ENCODE results near the gene GMEB2.

The GMEB2 gene

GRCh38 chr20:63544958-63545516 lies 81.9 kb downstream of the GMEB2 start:
- DNase-seq (ENCODE audit: low spot score), result no peak

DNA sequence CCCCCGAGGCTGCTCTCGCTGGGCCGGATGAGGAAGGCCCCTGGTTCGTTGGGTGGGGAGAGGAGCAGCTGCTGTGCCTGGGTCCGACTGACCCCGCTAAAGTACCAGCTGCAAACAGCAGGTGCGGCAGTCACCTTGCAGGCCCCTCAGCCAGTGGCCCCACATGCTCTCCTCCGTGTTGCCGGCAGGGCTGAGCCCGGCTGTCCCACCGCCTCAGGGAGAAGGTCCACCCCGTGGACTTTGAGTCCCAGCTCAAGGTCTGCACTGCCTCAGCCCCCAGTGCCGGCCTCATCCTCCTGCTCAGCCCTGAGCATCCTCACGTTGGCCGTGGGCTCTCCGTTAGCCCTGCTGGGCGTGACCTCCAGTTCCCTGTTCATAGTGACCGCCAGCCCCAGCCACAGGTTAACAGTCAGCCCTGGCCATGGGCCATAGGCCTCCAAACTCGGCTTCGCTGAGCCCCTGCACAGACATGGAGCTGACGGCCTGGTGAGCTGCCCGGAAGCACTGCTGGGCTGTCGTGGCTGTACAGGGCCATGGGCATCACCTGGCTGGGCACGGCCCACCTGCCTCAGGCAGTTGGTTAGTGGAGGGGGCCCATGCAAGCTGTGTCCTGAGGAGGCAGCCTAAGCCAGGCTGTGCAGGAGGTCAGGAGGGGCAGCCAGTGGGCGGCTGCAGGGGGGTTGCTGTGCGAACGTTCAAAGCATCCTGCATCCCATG lies 82.5 kb downstream of the GMEB2 start:
- DNase-seq (ENCODE audit: low spot score), result no peak

DNA sequence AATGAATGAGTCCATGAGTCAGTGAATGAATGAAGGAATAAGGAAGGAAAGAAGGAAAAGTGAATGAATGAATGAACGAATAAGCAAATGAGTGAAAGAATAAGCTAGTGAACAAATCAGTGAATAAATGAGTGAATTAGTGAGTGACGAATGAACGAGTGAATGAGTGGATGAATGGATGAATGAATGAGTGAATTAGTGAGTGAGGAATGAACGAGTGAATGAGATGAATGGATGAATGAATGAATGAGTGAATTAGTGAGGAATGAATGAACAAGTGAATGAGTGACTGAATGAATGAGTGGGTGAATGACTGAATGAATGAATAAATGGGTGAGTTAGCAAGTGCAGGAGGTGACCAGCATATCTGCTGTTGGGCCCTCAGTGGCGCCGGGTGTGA lies 83.2 kb downstream of the GMEB2 start:
- DNase-seq (ENCODE audit: low spot score), result no peak

- no peak for DNase-seq (ENCODE audit: low spot score)
Measured at GRCh38 chr20:63543131-63543530, 83.8 kb downstream of the GMEB2 start.

DNA sequence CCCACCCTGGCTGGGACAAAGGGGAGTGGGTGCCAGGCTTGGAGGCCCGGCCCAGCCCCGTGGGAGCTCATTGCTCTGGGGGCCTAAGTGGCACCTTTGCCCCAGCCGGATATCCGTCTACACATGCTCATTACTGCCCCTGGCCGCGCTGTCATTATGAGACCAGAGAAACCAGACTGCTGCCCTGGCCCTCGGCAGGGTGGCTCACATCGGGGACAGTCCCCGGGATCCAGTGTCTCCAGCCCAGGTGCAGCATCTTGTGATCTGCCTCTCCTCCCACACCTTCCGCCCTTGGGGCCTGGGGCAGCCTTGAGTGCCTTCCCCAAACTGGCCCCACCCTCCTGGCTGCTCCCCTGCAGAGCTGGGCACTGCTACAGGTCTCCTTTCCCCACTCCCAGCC lies 84.2 kb downstream of the GMEB2 start:
- peak; percentile 76 for DNase-seq (ENCODE audit: low spot score)

DNA sequence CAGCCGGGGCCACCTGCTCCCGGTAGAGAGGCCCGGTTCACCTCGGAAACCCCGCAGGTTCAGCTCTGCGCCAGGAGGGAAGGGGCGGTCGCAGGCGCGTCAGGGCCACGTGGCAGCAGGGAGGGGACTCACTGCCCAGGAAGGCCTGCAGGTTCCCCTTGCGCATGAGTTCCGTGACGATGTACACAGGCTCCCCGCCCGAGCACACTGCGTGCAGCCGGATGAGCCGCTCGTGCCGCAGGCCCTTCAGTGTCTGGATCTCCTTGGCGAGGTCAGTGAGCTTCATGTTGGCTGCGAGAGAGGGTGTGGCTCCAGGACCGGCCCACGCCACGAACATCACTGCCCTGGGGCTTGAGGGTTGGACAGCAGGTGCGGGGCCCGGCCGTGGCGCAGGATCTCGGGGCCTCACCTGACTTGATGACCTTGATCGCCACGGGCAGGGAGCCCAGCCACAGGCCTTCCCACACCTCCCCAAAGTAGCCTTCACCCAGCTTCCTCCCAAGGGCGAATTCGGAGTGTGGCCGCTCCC lies 84.8 kb downstream of the GMEB2 start:
- peak; percentile 36 for DNase-seq (ENCODE audit: low spot score)

DNA sequence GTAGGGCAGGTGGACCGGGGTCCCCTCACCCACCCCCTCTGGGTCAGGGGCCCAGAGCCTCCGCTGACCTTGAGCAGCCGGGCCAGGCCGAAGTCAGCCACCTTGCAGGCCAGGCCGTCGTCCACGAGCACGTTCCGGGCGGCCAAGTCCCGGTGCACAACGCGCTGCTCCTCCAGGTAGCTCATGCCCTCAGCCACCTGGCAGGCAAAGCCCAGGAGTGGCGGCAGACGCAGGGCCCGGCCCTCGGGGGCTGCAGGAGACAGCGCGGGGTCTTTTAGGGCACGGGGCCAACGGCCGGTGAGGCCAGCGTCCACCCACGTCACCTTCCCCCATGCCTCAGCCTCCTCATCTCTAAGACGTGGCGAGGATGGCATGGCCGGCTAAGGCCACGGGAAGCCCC lies 85.5 kb downstream of the GMEB2 start:
- no peak for DNase-seq (ENCODE audit: low spot score)

- DNase-seq (ENCODE audit: low spot score), result no peak
Measured at GRCh38 chr20:63540417-63541186, 86.3 kb downstream of the GMEB2 start.

- DNase-seq (ENCODE audit: low spot score), result no peak
Measured at GRCh38 chr20:63539441-63540370, 87.2 kb downstream of the GMEB2 start.

DNA sequence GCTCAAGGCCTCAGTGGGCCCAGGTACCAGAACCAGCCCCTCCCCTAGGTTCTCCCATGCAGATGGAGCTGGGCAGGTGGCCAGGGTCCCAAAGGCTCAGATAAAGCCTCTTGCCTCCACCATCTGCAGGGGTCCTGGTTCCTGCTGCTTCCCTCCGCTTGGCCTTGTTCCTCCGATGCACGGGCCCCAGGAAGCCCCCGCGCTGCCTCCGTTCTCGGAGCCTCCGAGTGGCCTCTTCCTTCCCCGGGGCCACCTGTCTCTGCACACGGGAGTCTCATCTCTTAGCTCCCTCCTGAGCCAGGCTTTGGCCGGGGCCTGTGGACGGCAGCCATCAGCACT lies 87.8 kb downstream of the GMEB2 start:
- DNase-seq (ENCODE audit: low spot score), result no peak

DNA sequence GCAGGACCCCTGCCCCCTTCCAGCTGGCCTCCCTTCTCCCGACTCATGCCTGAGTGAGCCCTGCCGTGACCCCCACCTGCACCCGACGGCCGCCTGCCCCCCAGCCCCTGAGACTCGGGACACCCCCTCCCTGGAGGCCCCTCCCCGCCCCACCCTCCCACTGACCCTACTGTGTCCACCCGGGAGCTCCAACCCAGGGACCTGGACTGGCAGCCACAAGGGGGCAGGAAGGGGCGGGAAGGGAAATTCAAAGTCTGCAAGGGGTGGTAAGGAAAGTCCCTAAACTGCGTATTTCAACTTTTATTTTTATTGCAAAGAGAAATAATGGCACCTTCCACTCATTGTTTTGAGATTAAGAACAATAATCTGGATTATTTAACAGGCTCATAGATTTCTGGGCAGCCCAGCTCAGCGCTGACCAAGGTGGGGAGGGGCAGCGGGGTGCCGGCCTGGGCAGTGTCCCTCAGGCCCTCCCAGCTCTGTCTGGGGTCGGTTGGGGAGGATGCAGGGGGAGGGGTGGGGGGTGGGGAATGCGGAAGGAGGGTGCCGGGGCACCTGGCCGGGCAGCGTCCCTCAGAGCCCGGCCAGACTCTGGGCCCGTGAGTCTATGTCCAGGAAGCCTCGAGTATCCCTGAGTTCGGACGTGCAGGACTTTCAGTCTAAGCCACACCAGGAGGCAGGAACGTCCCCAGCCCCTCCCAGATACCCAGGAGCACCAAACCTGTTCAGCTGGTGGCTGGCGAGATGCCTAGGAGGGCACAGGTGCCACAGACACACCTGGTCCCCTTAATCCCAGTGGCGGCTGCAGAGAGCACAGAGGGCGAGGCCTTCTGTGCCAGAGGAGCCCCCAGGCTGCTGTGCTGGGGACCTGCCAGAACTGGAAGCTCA lies 88.5 kb downstream of the GMEB2 start:
- no peak for DNase-seq (ENCODE audit: low spot score)

Measured in germinal center (tissue), 1 donor.